Caco-2 (cell line): ENCODE data around the gene BPIFB4. TPM values are rescaled to one million over a fixed set of nuclear protein-coding genes. Genes with fewer than 3 reads are reported as not detected.

ENCODE experiments used
- BruUV-seq: library from RNA; stranded (reverse); fragments of 400-500 nt; replicated peaks from 2 replicates; lab custom pipeline; 2021; lab: Mats Ljungman, UMichigan
- CTCF ChIA-PET: fragments of 300-600 bp; sonication (Branson Sonifier 250); formaldehyde crosslinking; loops from one replicate; lab custom pipeline; 2022; ENCODE audit warnings: antibody characterized with exemption; lab: Charles Lee
- POLR2A ChIA-PET: fragments of 300-600 bp; sonication (Branson Sonifier 250); formaldehyde crosslinking; loops from one replicate; lab custom pipeline; 2022; ENCODE audit warnings: antibody characterized with exemption; lab: Charles Lee
- DNase-seq, 2 experiments: peaks; one replicate each; pipeline versions ENCODE4 v3.0.0 to v3.0.0-alpha.2; 2020 to 2022
- H3K27me3 ChIP-seq: replicated peaks from 2 replicates; pipeline ENCODE4 v1.6.0; 2011; ENCODE audit warnings: low read length; ENCODE audit not compliant: control insufficient read depth, insufficient read depth
- H3K36me3 ChIP-seq: 2 replicates; pipeline ENCODE4 v1.5.1; 2011; ENCODE audit warnings: low read length; ENCODE audit not compliant: control insufficient read depth, insufficient read depth
- H3K4me1 ChIP-seq: fragments of 250-450 bp; sonication (Bioruptor Pico); 2 replicates; pipeline ENCODE4 v1.5.1; 2020; ENCODE audit warnings: mild to moderate bottlenecking
- H3K4me3 ChIP-seq: 2 replicates; pipeline ENCODE4 v1.5.1; 2011; ENCODE audit warnings: low read depth, mild to moderate bottlenecking, control low read depth, low read length
- H3K9me3 ChIP-seq: fragments of 250-450 bp; sonication (Bioruptor Pico); 2 replicates; pipeline ENCODE4 v1.5.1; 2020; ENCODE audit warnings: mild to moderate bottlenecking, moderate library complexity
- H3K27ac Mint-ChIP-seq: one replicate; pipeline ENCODE4 v1.8.0; 2022; ENCODE audit warnings: mixed read lengths; ENCODE audit not compliant: unreplicated experiment
- H3K27me3 Mint-ChIP-seq: one replicate; pipeline ENCODE4 v1.8.0; 2022; ENCODE audit warnings: mixed read lengths; ENCODE audit not compliant: insufficient read depth, unreplicated experiment
- H3K36me3 Mint-ChIP-seq: one replicate; pipeline ENCODE4 v1.8.0; 2022; ENCODE audit warnings: mild to moderate bottlenecking, mixed read lengths; ENCODE audit not compliant: insufficient read depth, unreplicated experiment
- H3K4me1 Mint-ChIP-seq: one replicate; pipeline ENCODE4 v1.8.0; 2022; ENCODE audit warnings: low read depth, mixed read lengths; ENCODE audit not compliant: unreplicated experiment
- H3K4me3 Mint-ChIP-seq: one replicate; pipeline ENCODE4 v1.8.0; 2022; ENCODE audit warnings: mild to moderate bottlenecking, moderate library complexity, mixed read lengths; ENCODE audit not compliant: unreplicated experiment
- H3K9me3 Mint-ChIP-seq: one replicate; pipeline ENCODE4 v1.8.0; 2022; ENCODE audit warnings: mixed read lengths; ENCODE audit not compliant: unreplicated experiment
- CTCF ChIP-seq, 2 experiments: fragments of 200-600 bp in 1 of 2; IDR thresholded peaks; 1 replicate in 1 of 2; 2 replicates in 1 of 2; pipeline versions ENCODE4 v1.5.1 to v1.8.0; 2011 to 2022; ENCODE audit warnings: antibody characterized with exemption in 1 of 2, control low read depth in 1 of 2, inconsistent platforms in 1 of 2, low read depth in 1 of 2, low read length in 1 of 2, mild to moderate bottlenecking in 1 of 2, moderate library complexity in 1 of 2; ENCODE audit not compliant: insufficient read depth in 1 of 2, severe bottlenecking in 1 of 2, unreplicated experiment in 1 of 2
- intact Hi-C: fragments of 100-400 bp; cut with micrococcal nuclease; formaldehyde crosslinking; loops from one replicate; pipeline ENCODE4 v1.10.0; 2022; ENCODE audit not compliant: unreplicated experiment
- total RNA-seq: library from RNA; stranded (reverse); gene quantifications from 2 replicates; pipeline ENCODE4 v1.2.3, GENCODE V29; 2022

BPIFB4 gene
- total RNA-seq, 1 experiment from 2014 or later, result not detected

GRCh38 chr20:33082546-33082945 lies 3.1 kb downstream of the BPIFB4 start:
- Mint-ChIP-seq H3K27ac (no peak overlapping the region), H3K27me3 (peaks cover 23% of the 10 kb centered on the region), H3K9me3 (no peaks in the 10 kb centered on the region), H3K36me3 (no peaks in the 10 kb centered on the region), H3K4me1 (no peaks in the 10 kb centered on the region), H3K4me3 (no peak overlapping the region)
- no peaks in the 10 kb centered on the region for H3K4me1 ChIP-seq
- no peak for TF ChIP-seq CTCF (IDR thresholded peaks at IDR 0.05; ENCODE audit: insufficient read depth in 1 of 2, low read depth in 1 of 2, low read length in 1 of 2, severe bottlenecking in 1 of 2, unreplicated experiment in 1 of 2)
- ChIA-PET CTCF (interaction anchor here (1.1 kb wide), 1 partner anchor 304 kb away, joined by 3 read pairs; no protein-coding TSS in a partner anchor), POLR2A (interaction anchor here (0.7 kb wide), 1 partner anchor 224 kb away, joined by 3 read pairs; the partner anchor contains the start of gene EFCAB8)
- no peak for DNase-seq
- H3K4me3 ChIP-seq, result no peak overlapping the region
- no peaks in the 10 kb centered on the region for H3K36me3 ChIP-seq
- no peaks in the 10 kb centered on the region for H3K9me3 ChIP-seq
- intact Hi-C loops, result no loop called here
- H3K27me3 ChIP-seq, result no peaks in the 10 kb centered on the region
- BruUV-seq, result no TSS peak

- DNase-seq, result no peak
- Histone ChIP-seq H3K4me1 (no peaks in the 10 kb centered on the region), H3K4me3 (no peak overlapping the region), H3K36me3 (no peaks in the 10 kb centered on the region), H3K9me3 (no peaks in the 10 kb centered on the region), H3K27me3 (no peaks in the 10 kb centered on the region; the same call in 1 of the 2 replicates)
- BruUV-seq, result no TSS peak
- peaks cover 20% of the 10 kb centered on the region for H3K27me3 Mint-ChIP-seq
- intact Hi-C loops, result no loop called here
- CTCF ChIA-PET, result no interaction called here
- no peaks in the 10 kb centered on the region for H3K9me3 Mint-ChIP-seq
- POLR2A ChIA-PET, result no interaction called here
- no peaks in the 10 kb centered on the region for H3K36me3 Mint-ChIP-seq
- no peaks in the 10 kb centered on the region for H3K4me1 Mint-ChIP-seq
- no peak for TF ChIP-seq CTCF (IDR thresholded peaks at IDR 0.05; ENCODE audit: insufficient read depth in 1 of 2, low read depth in 1 of 2, low read length in 1 of 2, severe bottlenecking in 1 of 2, unreplicated experiment in 1 of 2)
- H3K4me3 Mint-ChIP-seq, result no peak overlapping the region
- no peak overlapping the region for H3K27ac Mint-ChIP-seq
Observed at GRCh38 chr20:33083544-33084340, 4.3 kb downstream of the BPIFB4 start.

- peaks cover 18% of the 10 kb centered on the region for H3K27me3 Mint-ChIP-seq
- CTCF ChIA-PET, result interaction anchor here (1.8 kb wide), 1 partner anchor 11 kb away, joined by 6 read pairs; no protein-coding TSS in a partner anchor
- no peaks in the 10 kb centered on the region for H3K4me1 ChIP-seq
Observed at GRCh38 chr20:33084722-33085121, 5.3 kb downstream of the BPIFB4 start.

More at GRCh38 chr20:33084722-33085121, 5.3 kb downstream of the BPIFB4 start:
- Histone ChIP-seq H3K36me3 (no peaks in the 10 kb centered on the region), H3K9me3 (no peaks in the 10 kb centered on the region), H3K4me3 (no peak overlapping the region), H3K27me3 (no peaks in the 10 kb centered on the region; the same call in 1 of the 2 replicates)
- no peak overlapping the region for H3K4me3 Mint-ChIP-seq
- no TSS peak for BruUV-seq
- no peak for TF ChIP-seq CTCF (IDR thresholded peaks at IDR 0.05; ENCODE audit: insufficient read depth in 1 of 2, low read depth in 1 of 2, low read length in 1 of 2, severe bottlenecking in 1 of 2, unreplicated experiment in 1 of 2)
- POLR2A ChIA-PET, result no interaction called here
- no peaks in the 10 kb centered on the region for H3K9me3 Mint-ChIP-seq
- H3K4me1 Mint-ChIP-seq, result no peaks in the 10 kb centered on the region
- no peaks in the 10 kb centered on the region for H3K36me3 Mint-ChIP-seq
- DNase-seq, result no peak
- no peak overlapping the region for H3K27ac Mint-ChIP-seq
- intact Hi-C loops, result no loop called here
